HEK293 (cell line): ENCODE data around the gene TMEM14C.

Source experiments
- BCL11A ChIP-seq: fragments of 450-650 bp; formaldehyde crosslinking; IDR thresholded peaks from 2 replicates; pipeline ENCODE4 v1.5.1; 2016; ENCODE audit warnings: low read depth, missing biosample characterization, missing genetic modification characterization
- KLF7 ChIP-seq: fragments of 450-650 bp; formaldehyde crosslinking; IDR thresholded peaks from 2 replicates; pipeline ENCODE4 v1.5.1; 2016; ENCODE audit warnings: missing biosample characterization, missing genetic modification characterization, borderline replicate concordance
- MZF1 ChIP-seq: fragments of 450-650 bp; formaldehyde crosslinking; IDR thresholded peaks from 2 replicates; pipeline ENCODE4 v1.5.1; 2017; ENCODE audit warnings: missing biosample characterization, missing genetic modification characterization, borderline replicate concordance
- RBAK ChIP-seq: fragments of 450-650 bp; formaldehyde crosslinking; IDR thresholded peaks from 2 replicates; pipeline ENCODE4 v1.5.1; 2016; ENCODE audit warnings: missing biosample characterization, missing genetic modification characterization
- WT1 ChIP-seq: fragments of 450-650 bp; formaldehyde crosslinking; IDR thresholded peaks from 2 replicates; pipeline ENCODE4 v1.5.1; 2016; ENCODE audit warnings: missing biosample characterization, missing genetic modification characterization
- ZFP41 ChIP-seq: fragments of 450-650 bp; formaldehyde crosslinking; IDR thresholded peaks from 2 replicates; pipeline ENCODE4 v1.5.1; 2016; ENCODE audit warnings: missing biosample characterization, missing genetic modification characterization, borderline replicate concordance
- ZNF112 ChIP-seq: fragments of 450-650 bp; formaldehyde crosslinking; IDR thresholded peaks from 2 replicates; pipeline ENCODE4 v1.5.0; 2017; ENCODE audit warnings: missing biosample characterization, missing genetic modification characterization
- ZNF155 ChIP-seq: fragments of 450-650 bp; formaldehyde crosslinking; IDR thresholded peaks from 2 replicates; pipeline ENCODE4 v1.5.1; 2016; ENCODE audit warnings: missing biosample characterization, missing genetic modification characterization
- ZNF174 ChIP-seq: fragments of 450-650 bp; formaldehyde crosslinking; IDR thresholded peaks from 2 replicates; pipeline ENCODE4 v1.5.0; 2017; ENCODE audit warnings: missing biosample characterization, mild to moderate bottlenecking, missing genetic modification characterization
- ZNF184 ChIP-seq: fragments of 450-650 bp; IDR thresholded peaks from 2 replicates; pipeline ENCODE4 v1.5.1; 2018; ENCODE audit warnings: missing biosample characterization, mild to moderate bottlenecking, missing genetic modification characterization
- ZNF23 ChIP-seq: fragments of 450-650 bp; formaldehyde crosslinking; IDR thresholded peaks from 2 replicates; pipeline ENCODE4 v1.5.1; 2016; ENCODE audit warnings: missing biosample characterization, missing genetic modification characterization, borderline replicate concordance
- ZNF426 ChIP-seq: fragments of 450-650 bp; formaldehyde crosslinking; IDR thresholded peaks from 2 replicates; pipeline ENCODE4 v1.5.1; 2017; ENCODE audit warnings: missing biosample characterization, missing genetic modification characterization, mild to moderate bottlenecking, inconsistent platforms, moderate library complexity
- ZNF473 ChIP-seq: fragments of 450-650 bp; formaldehyde crosslinking; IDR thresholded peaks from 2 replicates; pipeline ENCODE4 v1.5.1; 2017; ENCODE audit warnings: missing biosample characterization, missing genetic modification characterization
- ZNF548 ChIP-seq: fragments of 450-650 bp; formaldehyde crosslinking; IDR thresholded peaks from 2 replicates; pipeline ENCODE4 v1.5.1; 2016; ENCODE audit warnings: missing biosample characterization, missing genetic modification characterization
- ZNF561 ChIP-seq: fragments of 450-650 bp; IDR thresholded peaks from 2 replicates; pipeline ENCODE4 v1.5.1; 2018; ENCODE audit warnings: missing biosample characterization, missing genetic modification characterization, borderline replicate concordance
- ZNF571 ChIP-seq: fragments of 450-650 bp; formaldehyde crosslinking; IDR thresholded peaks from 2 replicates; pipeline ENCODE4 v1.5.0; 2017; ENCODE audit warnings: missing biosample characterization, missing genetic modification characterization
- ZNF791 ChIP-seq: fragments of 450-650 bp; formaldehyde crosslinking; IDR thresholded peaks from 2 replicates; pipeline ENCODE4 v1.5.1; 2016; ENCODE audit warnings: missing biosample characterization, missing genetic modification characterization
- ZSCAN30 ChIP-seq: fragments of 450-650 bp; IDR thresholded peaks from 2 replicates; pipeline ENCODE4 v1.5.1; 2018; ENCODE audit warnings: missing biosample characterization, mild to moderate bottlenecking, missing genetic modification characterization, moderate library complexity
- TF ChIP-seq, protein P1 (sequence below): fragments of 450-650 bp; formaldehyde crosslinking; IDR thresholded peaks from 2 replicates; pipeline ENCODE4 v1.5.1; 2017; ENCODE audit warnings: missing biosample characterization, missing genetic modification characterization
- TF ChIP-seq, protein P2 (sequence below): fragments of 450-650 bp; formaldehyde crosslinking; IDR thresholded peaks from 2 replicates; pipeline ENCODE4 v1.5.1; 2016; ENCODE audit warnings: missing biosample characterization, missing genetic modification characterization
- TF ChIP-seq, protein P3 (sequence below): fragments of 450-650 bp; formaldehyde crosslinking; IDR thresholded peaks from 2 replicates; pipeline ENCODE4 v1.5.1; 2016; ENCODE audit warnings: missing biosample characterization, missing genetic modification characterization
- TF ChIP-seq, protein P4 (sequence below): fragments of 450-650 bp; formaldehyde crosslinking; IDR thresholded peaks from 2 replicates; pipeline ENCODE4 v1.5.1; 2016; ENCODE audit warnings: missing biosample characterization, missing genetic modification characterization, low read depth
- TF ChIP-seq, protein P5 (sequence below): fragments of 450-650 bp; formaldehyde crosslinking; IDR thresholded peaks from 2 replicates; pipeline ENCODE4 v1.5.1; 2016; ENCODE audit warnings: missing biosample characterization, missing genetic modification characterization
- TF ChIP-seq, protein P6 (sequence below): fragments of 450-650 bp; formaldehyde crosslinking; conservative IDR thresholded peaks from 2 replicates; pipeline ENCODE4 v1.5.1; 2016; ENCODE audit warnings: low read depth, missing biosample characterization, missing genetic modification characterization

Gene TMEM14C

DNA sequence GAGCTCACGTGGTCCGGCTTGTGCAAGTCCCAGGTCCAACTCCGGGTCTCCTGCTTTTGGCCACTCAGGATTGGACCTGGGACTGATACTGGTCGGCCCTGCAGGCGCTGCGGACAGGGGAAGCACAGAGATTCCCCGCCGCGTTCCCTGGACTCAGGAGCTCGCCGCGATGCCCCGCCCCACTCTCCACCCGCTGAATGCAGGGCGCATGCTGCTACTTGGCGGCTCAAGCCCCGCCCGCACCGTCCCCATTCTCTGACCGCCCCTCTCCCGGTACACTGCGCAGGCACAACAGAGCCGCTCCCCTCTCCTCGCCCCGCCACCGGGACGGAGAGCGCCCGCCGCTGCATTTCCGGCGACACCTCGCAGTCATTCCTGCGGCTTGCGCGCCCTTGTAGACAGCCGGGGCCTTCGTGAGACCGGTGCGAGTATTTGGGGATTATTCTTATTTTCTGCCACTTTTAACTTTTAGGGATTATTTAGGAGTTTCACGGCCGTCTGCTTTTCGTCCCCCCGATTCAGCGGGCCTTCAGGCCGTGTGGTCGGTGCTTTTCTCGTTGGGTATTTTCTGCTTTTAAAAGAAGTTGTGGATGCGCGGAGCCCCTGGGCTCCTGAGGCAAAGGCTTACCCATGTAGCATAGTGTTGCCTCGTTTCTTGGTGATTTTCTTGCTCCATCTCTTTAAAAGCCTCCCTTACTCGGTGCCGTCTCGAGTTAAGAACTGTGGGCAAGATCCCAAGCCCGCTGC lies at the start of gene TMEM14C (continued):
- TF ChIP-seq, protein P1, sequence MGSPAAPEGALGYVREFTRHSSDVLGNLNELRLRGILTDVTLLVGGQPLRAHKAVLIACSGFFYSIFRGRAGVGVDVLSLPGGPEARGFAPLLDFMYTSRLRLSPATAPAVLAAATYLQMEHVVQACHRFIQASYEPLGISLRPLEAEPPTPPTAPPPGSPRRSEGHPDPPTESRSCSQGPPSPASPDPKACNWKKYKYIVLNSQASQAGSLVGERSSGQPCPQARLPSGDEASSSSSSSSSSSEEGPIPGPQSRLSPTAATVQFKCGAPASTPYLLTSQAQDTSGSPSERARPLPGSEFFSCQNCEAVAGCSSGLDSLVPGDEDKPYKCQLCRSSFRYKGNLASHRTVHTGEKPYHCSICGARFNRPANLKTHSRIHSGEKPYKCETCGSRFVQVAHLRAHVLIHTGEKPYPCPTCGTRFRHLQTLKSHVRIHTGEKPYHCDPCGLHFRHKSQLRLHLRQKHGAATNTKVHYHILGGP (tag by site-specific recombination), result no peak
- TF ChIP-seq ZNF548 (no peak), MZF1 (tag by site-specific recombination) (no peak), KLF7 (tag by site-specific recombination) (no peak; the same call in 1 of the 2 replicates), ZNF184 (tag by site-specific recombination) (no peak), BCL11A (no peak), ZNF174 (no peak), ZNF561 (tag by site-specific recombination) (peak; percentile 64; the same call in 1 of the 2 replicates), ZNF426 (tag by site-specific recombination) (no peak), ZNF23 (tag by site-specific recombination) (no peak), ZNF112 (no peak), ZNF791 (no peak), ZFP41 (tag by site-specific recombination) (no peak), ZNF155 (no peak), RBAK (no peak), ZNF473 (no peak), ZNF571 (no peak), WT1 (no peak; the same call in 1 of the 2 replicates), ZSCAN30 (no peak)
- TF ChIP-seq, protein P2, sequence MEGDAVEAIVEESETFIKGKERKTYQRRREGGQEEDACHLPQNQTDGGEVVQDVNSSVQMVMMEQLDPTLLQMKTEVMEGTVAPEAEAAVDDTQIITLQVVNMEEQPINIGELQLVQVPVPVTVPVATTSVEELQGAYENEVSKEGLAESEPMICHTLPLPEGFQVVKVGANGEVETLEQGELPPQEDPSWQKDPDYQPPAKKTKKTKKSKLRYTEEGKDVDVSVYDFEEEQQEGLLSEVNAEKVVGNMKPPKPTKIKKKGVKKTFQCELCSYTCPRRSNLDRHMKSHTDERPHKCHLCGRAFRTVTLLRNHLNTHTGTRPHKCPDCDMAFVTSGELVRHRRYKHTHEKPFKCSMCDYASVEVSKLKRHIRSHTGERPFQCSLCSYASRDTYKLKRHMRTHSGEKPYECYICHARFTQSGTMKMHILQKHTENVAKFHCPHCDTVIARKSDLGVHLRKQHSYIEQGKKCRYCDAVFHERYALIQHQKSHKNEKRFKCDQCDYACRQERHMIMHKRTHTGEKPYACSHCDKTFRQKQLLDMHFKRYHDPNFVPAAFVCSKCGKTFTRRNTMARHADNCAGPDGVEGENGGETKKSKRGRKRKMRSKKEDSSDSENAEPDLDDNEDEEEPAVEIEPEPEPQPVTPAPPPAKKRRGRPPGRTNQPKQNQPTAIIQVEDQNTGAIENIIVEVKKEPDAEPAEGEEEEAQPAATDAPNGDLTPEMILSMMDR (tag by site-specific recombination), result no peak
- TF ChIP-seq, protein P3, sequence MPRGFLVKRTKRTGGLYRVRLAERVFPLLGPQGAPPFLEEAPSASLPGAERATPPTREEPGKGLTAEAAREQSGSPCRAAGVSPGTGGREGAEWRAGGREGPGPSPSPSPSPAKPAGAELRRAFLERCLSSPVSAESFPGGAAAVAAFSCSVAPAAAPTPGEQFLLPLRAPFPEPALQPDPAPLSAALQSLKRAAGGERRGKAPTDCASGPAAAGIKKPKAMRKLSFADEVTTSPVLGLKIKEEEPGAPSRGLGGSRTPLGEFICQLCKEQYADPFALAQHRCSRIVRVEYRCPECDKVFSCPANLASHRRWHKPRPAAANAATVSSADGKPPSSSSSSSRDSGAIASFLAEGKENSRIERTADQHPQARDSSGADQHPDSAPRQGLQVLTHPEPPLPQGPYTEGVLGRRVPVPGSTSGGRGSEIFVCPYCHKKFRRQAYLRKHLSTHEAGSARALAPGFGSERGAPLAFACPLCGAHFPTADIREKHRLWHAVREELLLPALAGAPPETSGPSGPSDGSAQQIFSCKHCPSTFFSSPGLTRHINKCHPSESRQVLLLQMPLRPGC, result peak; percentile 58; the same call in 1 of the 2 replicates
- TF ChIP-seq, protein P4, sequence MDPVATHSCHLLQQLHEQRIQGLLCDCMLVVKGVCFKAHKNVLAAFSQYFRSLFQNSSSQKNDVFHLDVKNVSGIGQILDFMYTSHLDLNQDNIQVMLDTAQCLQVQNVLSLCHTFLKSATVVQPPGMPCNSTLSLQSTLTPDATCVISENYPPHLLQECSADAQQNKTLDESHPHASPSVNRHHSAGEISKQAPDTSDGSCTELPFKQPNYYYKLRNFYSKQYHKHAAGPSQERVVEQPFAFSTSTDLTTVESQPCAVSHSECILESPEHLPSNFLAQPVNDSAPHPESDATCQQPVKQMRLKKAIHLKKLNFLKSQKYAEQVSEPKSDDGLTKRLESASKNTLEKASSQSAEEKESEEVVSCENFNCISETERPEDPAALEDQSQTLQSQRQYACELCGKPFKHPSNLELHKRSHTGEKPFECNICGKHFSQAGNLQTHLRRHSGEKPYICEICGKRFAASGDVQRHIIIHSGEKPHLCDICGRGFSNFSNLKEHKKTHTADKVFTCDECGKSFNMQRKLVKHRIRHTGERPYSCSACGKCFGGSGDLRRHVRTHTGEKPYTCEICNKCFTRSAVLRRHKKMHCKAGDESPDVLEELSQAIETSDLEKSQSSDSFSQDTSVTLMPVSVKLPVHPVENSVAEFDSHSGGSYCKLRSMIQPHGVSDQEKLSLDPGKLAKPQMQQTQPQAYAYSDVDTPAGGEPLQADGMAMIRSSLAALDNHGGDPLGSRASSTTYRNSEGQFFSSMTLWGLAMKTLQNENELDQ (tag by site-specific recombination), result no peak
- TF ChIP-seq, protein P5, sequence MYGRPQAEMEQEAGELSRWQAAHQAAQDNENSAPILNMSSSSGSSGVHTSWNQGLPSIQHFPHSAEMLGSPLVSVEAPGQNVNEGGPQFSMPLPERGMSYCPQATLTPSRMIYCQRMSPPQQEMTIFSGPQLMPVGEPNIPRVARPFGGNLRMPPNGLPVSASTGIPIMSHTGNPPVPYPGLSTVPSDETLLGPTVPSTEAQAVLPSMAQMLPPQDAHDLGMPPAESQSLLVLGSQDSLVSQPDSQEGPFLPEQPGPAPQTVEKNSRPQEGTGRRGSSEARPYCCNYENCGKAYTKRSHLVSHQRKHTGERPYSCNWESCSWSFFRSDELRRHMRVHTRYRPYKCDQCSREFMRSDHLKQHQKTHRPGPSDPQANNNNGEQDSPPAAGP (tag by site-specific recombination), result no peak; the same call in 1 of the 2 replicates
- TF ChIP-seq, protein P6, sequence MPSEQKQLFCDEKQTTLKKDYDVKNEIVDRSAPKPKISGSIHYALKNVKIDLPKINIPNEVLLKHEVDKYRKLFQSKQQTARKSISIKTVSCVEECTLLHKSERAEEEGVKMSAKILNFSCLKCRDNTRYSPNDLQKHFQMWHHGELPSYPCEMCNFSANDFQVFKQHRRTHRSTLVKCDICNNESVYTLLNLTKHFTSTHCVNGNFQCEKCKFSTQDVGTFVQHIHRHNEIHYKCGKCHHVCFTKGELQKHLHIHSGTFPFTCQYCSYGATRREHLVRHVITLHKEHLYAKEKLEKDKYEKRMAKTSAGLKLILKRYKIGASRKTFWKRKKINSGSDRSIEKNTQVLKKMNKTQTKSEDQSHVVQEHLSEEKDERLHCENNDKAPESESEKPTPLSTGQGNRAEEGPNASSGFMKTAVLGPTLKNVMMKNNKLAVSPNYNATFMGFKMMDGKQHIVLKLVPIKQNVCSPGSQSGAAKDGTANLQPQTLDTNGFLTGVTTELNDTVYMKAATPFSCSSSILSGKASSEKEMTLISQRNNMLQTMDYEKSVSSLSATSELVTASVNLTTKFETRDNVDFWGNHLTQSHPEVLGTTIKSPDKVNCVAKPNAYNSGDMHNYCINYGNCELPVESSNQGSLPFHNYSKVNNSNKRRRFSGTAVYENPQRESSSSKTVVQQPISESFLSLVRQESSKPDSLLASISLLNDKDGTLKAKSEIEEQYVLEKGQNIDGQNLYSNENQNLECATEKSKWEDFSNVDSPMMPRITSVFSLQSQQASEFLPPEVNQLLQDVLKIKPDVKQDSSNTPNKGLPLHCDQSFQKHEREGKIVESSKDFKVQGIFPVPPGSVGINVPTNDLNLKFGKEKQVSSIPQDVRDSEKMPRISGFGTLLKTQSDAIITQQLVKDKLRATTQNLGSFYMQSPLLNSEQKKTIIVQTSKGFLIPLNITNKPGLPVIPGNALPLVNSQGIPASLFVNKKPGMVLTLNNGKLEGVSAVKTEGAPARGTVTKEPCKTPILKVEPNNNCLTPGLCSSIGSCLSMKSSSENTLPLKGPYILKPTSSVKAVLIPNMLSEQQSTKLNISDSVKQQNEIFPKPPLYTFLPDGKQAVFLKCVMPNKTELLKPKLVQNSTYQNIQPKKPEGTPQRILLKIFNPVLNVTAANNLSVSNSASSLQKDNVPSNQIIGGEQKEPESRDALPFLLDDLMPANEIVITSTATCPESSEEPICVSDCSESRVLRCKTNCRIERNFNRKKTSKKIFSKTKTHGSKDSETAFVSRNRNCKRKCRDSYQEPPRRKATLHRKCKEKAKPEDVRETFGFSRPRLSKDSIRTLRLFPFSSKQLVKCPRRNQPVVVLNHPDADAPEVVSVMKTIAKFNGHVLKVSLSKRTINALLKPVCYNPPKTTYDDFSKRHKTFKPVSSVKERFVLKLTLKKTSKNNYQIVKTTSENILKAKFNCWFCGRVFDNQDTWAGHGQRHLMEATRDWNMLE (tag by site-specific recombination), result no peak
